ENCODE data around the gene RIMKLA. TPM values are rescaled to one million over a fixed set of nuclear protein-coding genes. Genes with fewer than 3 reads are reported as not detected.

Gene RIMKLA
- total RNA-seq, 1 donor = not detected

DNA sequence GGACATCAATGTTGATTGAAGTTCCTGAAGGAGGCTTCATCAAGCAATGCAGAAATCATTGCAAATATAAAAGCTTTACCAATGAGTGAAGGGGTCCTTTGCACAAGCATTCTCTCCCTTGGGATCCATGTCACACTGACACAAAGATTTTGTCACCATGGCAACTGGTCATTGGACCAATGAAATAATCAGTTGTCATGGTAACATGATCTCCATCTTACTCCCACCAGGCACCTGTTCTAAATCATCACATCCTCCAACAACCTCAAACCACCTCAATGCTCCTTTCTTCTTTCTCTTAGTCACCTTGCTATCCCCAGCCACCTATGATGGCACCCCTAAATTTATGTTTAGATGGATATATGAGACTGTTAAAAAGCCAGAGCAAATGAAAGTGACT is 32.1 kb upstream of the RIMKLA start:
- TF ChIP-seq, protein P1, sequence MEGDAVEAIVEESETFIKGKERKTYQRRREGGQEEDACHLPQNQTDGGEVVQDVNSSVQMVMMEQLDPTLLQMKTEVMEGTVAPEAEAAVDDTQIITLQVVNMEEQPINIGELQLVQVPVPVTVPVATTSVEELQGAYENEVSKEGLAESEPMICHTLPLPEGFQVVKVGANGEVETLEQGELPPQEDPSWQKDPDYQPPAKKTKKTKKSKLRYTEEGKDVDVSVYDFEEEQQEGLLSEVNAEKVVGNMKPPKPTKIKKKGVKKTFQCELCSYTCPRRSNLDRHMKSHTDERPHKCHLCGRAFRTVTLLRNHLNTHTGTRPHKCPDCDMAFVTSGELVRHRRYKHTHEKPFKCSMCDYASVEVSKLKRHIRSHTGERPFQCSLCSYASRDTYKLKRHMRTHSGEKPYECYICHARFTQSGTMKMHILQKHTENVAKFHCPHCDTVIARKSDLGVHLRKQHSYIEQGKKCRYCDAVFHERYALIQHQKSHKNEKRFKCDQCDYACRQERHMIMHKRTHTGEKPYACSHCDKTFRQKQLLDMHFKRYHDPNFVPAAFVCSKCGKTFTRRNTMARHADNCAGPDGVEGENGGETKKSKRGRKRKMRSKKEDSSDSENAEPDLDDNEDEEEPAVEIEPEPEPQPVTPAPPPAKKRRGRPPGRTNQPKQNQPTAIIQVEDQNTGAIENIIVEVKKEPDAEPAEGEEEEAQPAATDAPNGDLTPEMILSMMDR (IDR thresholded peaks at IDR 0.05; ENCODE audit: extremely low read depth, low read depth, low read length) = no peak
- Histone ChIP-seq H3K4me3 (ENCODE audit: insufficient read depth, low read length) (no peak overlapping the region), H2AFZ (ENCODE audit: low read length) (no peak overlapping the region), H3K79me2 (ENCODE audit: insufficient read depth, low read length) (no peaks in the 10 kb centered on the region), H3K9me3 (ENCODE audit: low read depth, low read length) (no peaks in the 10 kb centered on the region), H3K4me2 (ENCODE audit: insufficient read depth, low read length) (no peak overlapping the region), H3K36me3 (ENCODE audit: insufficient read depth, low read length) (no peaks in the 10 kb centered on the region), H3K27ac (ENCODE audit: low read depth, low read length) (no peak overlapping the region), H3K27me3 (ENCODE audit: insufficient read depth, low read length) (peaks cover 4% of the 10 kb centered on the region), H3K4me1 (ENCODE audit: insufficient read depth, low read length) (no peaks in the 10 kb centered on the region), H4K20me1 (ENCODE audit: insufficient read depth, low read length) (no peaks in the 10 kb centered on the region)
- DNase-seq (ENCODE audit: insufficient read length, low spot score, missing footprints) = no peak

DNA sequence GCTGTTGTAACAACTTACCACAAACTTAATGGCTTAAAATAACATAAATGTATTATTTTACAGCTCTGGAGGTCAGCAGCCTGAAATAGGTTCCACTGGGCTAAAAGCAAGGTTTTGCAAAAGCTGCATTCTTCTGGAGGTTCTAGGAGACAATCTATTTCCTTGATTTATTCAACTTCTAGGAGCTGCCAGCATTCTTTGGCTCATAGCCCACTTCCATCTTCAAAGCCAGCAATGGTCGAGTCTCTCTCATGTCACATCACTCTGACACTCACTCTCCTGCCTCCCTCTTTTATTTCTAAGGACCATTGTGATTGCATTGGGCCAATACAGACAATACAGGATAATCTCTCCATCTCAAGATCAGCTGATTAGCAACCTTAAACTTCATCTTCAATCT is 30.5 kb upstream of the RIMKLA start:
- TF ChIP-seq, protein P1 (IDR thresholded peaks at IDR 0.05; ENCODE audit: extremely low read depth, low read depth, low read length) = no peak
- Histone ChIP-seq H3K79me2 (ENCODE audit: insufficient read depth, low read length) (no peaks in the 10 kb centered on the region), H4K20me1 (ENCODE audit: insufficient read depth, low read length) (no peaks in the 10 kb centered on the region), H2AFZ (ENCODE audit: low read length) (no peak overlapping the region), H3K4me1 (ENCODE audit: insufficient read depth, low read length) (no peaks in the 10 kb centered on the region), H3K36me3 (ENCODE audit: insufficient read depth, low read length) (no peaks in the 10 kb centered on the region), H3K27ac (ENCODE audit: low read depth, low read length) (no peak overlapping the region), H3K27me3 (ENCODE audit: insufficient read depth, low read length) (peaks cover 4% of the 10 kb centered on the region), H3K4me2 (ENCODE audit: insufficient read depth, low read length) (no peak overlapping the region), H3K9me3 (ENCODE audit: low read depth, low read length) (no peaks in the 10 kb centered on the region), H3K4me3 (ENCODE audit: insufficient read depth, low read length) (no peak overlapping the region)
- no peak for DNase-seq (ENCODE audit: insufficient read length, low spot score, missing footprints)

DNA sequence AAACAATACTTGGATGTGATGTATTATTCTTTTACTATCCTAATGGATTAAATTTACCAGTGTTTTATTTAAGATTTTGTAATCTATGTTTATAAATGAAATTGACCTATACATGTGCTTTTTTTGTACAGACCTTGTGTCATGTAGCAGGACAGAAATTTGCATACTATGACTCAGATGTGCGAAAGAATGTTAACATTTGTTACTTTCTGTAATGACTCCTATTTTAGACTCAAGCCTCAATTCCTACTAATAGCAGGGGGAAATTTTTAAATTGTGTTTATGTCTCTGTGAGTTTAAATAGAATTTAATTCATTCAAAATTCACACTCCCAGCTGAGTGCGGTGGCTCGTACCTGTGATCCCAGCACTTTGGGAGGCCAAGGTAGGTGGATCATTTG is 21.8 kb upstream of the RIMKLA start:
- no peaks in the 10 kb centered on the region for H3K4me1 ChIP-seq (ENCODE audit: insufficient read depth, low read length)
- H3K27ac ChIP-seq (ENCODE audit: low read depth, low read length) = no peak overlapping the region
- TF ChIP-seq, protein P1 (IDR thresholded peaks at IDR 0.05; ENCODE audit: extremely low read depth, low read depth, low read length) = no peak
- H3K79me2 ChIP-seq (ENCODE audit: insufficient read depth, low read length) = no peaks in the 10 kb centered on the region
- no peaks in the 10 kb centered on the region for H4K20me1 ChIP-seq (ENCODE audit: insufficient read depth, low read length)
- no peaks in the 10 kb centered on the region for H3K9me3 ChIP-seq (ENCODE audit: low read depth, low read length)
- no peaks in the 10 kb centered on the region for H3K36me3 ChIP-seq (ENCODE audit: insufficient read depth, low read length)
- H2AFZ ChIP-seq (ENCODE audit: low read length) = no peak overlapping the region
- no peak for DNase-seq (ENCODE audit: insufficient read length, low spot score, missing footprints)
- no peaks in the 10 kb centered on the region for H3K27me3 ChIP-seq (ENCODE audit: insufficient read depth, low read length)
- H3K4me3 ChIP-seq (ENCODE audit: insufficient read depth, low read length) = no peak overlapping the region
- no peak overlapping the region for H3K4me2 ChIP-seq (ENCODE audit: insufficient read depth, low read length)

DNA sequence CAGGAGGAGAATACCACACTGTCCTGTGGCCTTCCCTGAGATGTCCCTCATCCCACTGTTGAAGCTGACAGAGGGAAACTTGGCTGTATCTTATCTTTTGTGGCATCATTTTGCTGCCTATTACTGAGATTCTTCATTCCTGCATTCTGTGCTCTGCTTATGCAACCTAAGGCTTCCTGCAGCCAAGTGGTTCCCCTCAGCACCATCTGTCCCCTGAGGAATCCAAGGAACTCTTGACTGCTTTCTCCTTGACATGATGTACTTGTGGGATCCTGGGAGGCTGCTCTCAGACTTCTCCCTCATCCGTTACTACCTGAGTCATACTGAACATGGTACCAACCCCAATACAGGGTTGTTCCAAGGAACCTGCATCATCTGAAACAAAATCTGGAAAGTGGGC is 21.1 kb upstream of the RIMKLA start:
- H3K4me2 ChIP-seq (ENCODE audit: insufficient read depth, low read length) = no peak overlapping the region
- H4K20me1 ChIP-seq (ENCODE audit: insufficient read depth, low read length) = no peaks in the 10 kb centered on the region
- H3K9me3 ChIP-seq (ENCODE audit: low read depth, low read length) = no peaks in the 10 kb centered on the region
- H3K36me3 ChIP-seq (ENCODE audit: insufficient read depth, low read length) = no peaks in the 10 kb centered on the region
- no peak overlapping the region for H2AFZ ChIP-seq (ENCODE audit: low read length)
- H3K79me2 ChIP-seq (ENCODE audit: insufficient read depth, low read length) = no peaks in the 10 kb centered on the region
- H3K4me3 ChIP-seq (ENCODE audit: insufficient read depth, low read length) = no peak overlapping the region
- H3K27me3 ChIP-seq (ENCODE audit: insufficient read depth, low read length) = no peaks in the 10 kb centered on the region
- H3K4me1 ChIP-seq (ENCODE audit: insufficient read depth, low read length) = no peaks in the 10 kb centered on the region
- no peak for DNase-seq (ENCODE audit: insufficient read length, low spot score, missing footprints)
- H3K27ac ChIP-seq (ENCODE audit: low read depth, low read length) = no peak overlapping the region
- TF ChIP-seq, protein P1 (IDR thresholded peaks at IDR 0.05; ENCODE audit: extremely low read depth, low read depth, low read length) = no peak
